ENCODE data around the gene STAT3. TPM values are rescaled to one million over a fixed set of nuclear protein-coding genes. Genes with fewer than 3 reads are reported as not detected.

STAT3 gene
- total RNA-seq, 1 experiment from 2014 or later, result 61.0 TPM

DNA sequence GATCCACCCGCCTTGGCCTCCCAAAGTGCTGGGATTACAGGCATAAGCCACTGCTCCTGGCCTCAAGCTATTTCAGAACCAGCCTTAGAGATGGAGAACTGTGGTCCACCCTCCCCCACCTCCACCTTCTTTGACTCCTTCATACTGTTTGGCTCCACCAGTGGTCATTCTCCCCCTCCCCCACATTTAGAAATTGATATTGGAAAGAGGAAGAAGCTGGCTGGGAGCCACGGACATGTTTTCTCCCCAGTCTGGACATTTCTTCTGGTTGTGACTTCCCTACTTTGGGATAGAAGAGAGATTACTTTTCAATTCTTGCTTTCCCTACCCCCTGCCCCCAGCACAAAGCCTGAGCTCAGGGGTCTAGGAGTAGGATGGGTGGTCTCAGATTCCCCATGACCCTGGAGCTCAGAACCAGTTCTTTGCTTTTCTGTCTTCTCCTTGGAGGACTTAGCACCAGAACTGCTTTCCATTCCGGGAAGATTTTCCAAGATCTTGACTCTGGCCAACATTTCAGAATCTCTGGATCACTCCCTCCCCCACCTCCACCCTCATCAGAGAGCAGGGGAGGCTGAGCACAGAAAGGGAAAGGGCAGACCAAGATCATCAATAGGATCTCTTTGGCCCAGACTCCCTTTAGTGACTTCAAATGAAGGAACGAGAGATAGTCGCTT is 18.5 kb upstream of the STAT3 start:
- Histone ChIP-seq H3K4me2 (ENCODE audit: low read length) (peak overlapping the region; percentile 23; the same call in 1 of the 2 replicates), H3K79me2 (ENCODE audit: insufficient read depth, low read length) (peaks cover 71% of the 10 kb centered on the region), H3K27ac (ENCODE audit: low read depth, low read length) (peak overlapping the region; percentile 3; the same call in 1 of the 2 replicates), H3K4me1 (ENCODE audit: control insufficient read depth in 1 of 2, insufficient read depth in 2 of 2, low read length in 2 of 2) (peaks cover 44 to 69% of the 10 kb centered on the region in 2 experiments), H4K20me1 (ENCODE audit: insufficient read depth) (peaks cover 6% of the 10 kb centered on the region; the same call in 1 of the 2 replicates), H3K36me3 (ENCODE audit: control insufficient read depth in 1 of 2, insufficient read depth in 2 of 2, low read length in 2 of 2) (peaks cover 4 to 19% of the 10 kb centered on the region in 2 experiments; a peak in 2 of 4 replicates), H3K9me2 (ENCODE audit: insufficient read depth) (no peaks in the 10 kb centered on the region), H3K9me3 (ENCODE audit: control insufficient read depth in 1 of 2, insufficient read depth in 1 of 2, low read depth in 1 of 2, low read length in 2 of 2) (no peaks in the 10 kb centered on the region), H3K4me3 (replicated peaks in 1 of 2; ENCODE audit: low read depth in 1 of 2, low read length in 2 of 2) (no peak overlapping the region), H3K9ac (ENCODE audit: low read length) (no peak overlapping the region), H3K27me3 (ENCODE audit: insufficient read depth, low read length) (no peaks in the 10 kb centered on the region), H2AFZ (ENCODE audit: low read depth, low read length, poor library complexity, severe bottlenecking) (no peak overlapping the region)
- ChIA-PET CTCF (interaction anchor here (1.0 to 2.9 kb wide), 16 partner anchors 14 to 225 kb away, joined by 3 to 20 read pairs (median 4); partner anchors contain the start of genes CAVIN1, KCNH4, NAGLU and STAT3), POLR2A (interaction anchor here (1.3 to 7.9 kb wide), 3 partner anchors 15 to 18 kb away, joined by 3 to 88 read pairs (median 7); partner anchors contain the start of genes CAVIN1 and STAT3), RAD21 (ENCODE audit: low non-redundant PET in 1 of 2, low total read pairs in 2 of 2, uncharacterized antibody in 2 of 2, unreplicated experiment in 2 of 2) (interaction anchor here (1.2 to 1.8 kb wide), 2 partner anchors 82 to 121 kb away, joined by 5 to 6 read pairs; no protein-coding TSS in a partner anchor)
- intact Hi-C loops (cut with micrococcal nuclease), result loop anchor here (1.0 to 5.0 kb wide), 2 partner anchors 83 to 111 kb away; no protein-coding TSS in a partner anchor
- TF ChIP-seq, protein P1, sequence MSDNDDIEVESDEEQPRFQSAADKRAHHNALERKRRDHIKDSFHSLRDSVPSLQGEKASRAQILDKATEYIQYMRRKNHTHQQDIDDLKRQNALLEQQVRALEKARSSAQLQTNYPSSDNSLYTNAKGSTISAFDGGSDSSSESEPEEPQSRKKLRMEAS (IDR thresholded peaks at IDR 0.05), result no peak
- DNase-seq (ENCODE audit: low read depth, low spot score), result no peak
- ATAC-seq, result no peak
- BruUV-seq (replicated peaks), result no TSS peak

DNA sequence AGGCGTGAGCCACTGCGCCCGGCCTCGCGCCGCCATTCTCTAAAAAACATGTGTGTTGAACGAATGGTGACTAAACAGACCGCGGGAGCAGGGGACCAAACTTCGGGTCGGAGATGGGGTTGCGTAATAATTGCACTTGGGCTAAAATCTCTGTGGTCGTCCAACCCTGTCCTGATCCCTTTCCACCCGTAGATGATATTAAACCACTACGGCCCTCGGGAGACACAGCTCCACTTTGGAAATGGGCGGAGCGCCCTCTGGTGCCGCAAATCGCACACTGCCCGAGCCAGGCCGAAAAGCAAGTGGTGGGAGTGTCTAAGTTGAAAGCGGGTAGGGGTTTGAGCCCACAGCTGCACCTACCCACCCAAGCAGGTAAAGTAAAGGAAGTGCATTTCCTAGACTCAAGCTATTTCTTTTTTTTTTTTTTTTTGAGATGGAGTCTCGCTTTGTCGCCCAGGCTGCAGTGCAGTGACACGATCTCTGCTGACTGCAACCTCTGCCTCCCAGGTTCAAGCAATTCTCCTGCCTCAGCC is 17.8 kb upstream of the STAT3 start:
- RAD21 ChIA-PET (ENCODE audit: low non-redundant PET in 1 of 2, low total read pairs in 2 of 2, uncharacterized antibody in 2 of 2, unreplicated experiment in 2 of 2), result interaction anchor here (0.7 to 1.8 kb wide), 7 partner anchors 18 to 184 kb away, joined by 3 to 6 read pairs (median 3); partner anchors contain the start of gene STAT3 (in 2 of the 2)
- no peak overlapping the region for H3K4me3 ChIP-seq (replicated peaks in 1 of 2; ENCODE audit: low read depth in 1 of 2, low read length in 2 of 2)
- H3K4me1 ChIP-seq (ENCODE audit: control insufficient read depth in 1 of 2, insufficient read depth in 2 of 2, low read length in 2 of 2), result peaks cover 39 to 68% of the 10 kb centered on the region in 2 experiments
- no peak for TF ChIP-seq EZH2 (IDR thresholded peaks at IDR 0.05)
- TF ChIP-seq RAD21 (IDR thresholded peaks at IDR 0.05; ENCODE audit: low read depth), result peak; percentile 95
- TF ChIP-seq, protein P2, sequence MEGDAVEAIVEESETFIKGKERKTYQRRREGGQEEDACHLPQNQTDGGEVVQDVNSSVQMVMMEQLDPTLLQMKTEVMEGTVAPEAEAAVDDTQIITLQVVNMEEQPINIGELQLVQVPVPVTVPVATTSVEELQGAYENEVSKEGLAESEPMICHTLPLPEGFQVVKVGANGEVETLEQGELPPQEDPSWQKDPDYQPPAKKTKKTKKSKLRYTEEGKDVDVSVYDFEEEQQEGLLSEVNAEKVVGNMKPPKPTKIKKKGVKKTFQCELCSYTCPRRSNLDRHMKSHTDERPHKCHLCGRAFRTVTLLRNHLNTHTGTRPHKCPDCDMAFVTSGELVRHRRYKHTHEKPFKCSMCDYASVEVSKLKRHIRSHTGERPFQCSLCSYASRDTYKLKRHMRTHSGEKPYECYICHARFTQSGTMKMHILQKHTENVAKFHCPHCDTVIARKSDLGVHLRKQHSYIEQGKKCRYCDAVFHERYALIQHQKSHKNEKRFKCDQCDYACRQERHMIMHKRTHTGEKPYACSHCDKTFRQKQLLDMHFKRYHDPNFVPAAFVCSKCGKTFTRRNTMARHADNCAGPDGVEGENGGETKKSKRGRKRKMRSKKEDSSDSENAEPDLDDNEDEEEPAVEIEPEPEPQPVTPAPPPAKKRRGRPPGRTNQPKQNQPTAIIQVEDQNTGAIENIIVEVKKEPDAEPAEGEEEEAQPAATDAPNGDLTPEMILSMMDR (IDR thresholded peaks at IDR 0.05 in 2 of 3, conservative IDR thresholded peaks at IDR 0.05 in 1 of 3; ENCODE audit: borderline replicate concordance in 1 of 3, insufficient read depth in 1 of 3, low read depth in 2 of 3, low read length in 2 of 3), result peak; percentile 85 to 95 (median 91)
- POLR2A ChIA-PET, result interaction anchor here (1.6 to 7.9 kb wide), 2 partner anchors 16 to 17 kb away, joined by 7 to 88 read pairs; partner anchors contain the start of genes CAVIN1 and STAT3
- peak; percentile 66 for ATAC-seq
- H3K9me2 ChIP-seq (ENCODE audit: insufficient read depth), result no peaks in the 10 kb centered on the region
- H2AFZ ChIP-seq (ENCODE audit: low read depth, low read length, poor library complexity, severe bottlenecking), result no peak overlapping the region
- no peak overlapping the region for H3K27ac ChIP-seq (ENCODE audit: low read depth, low read length)
- H3K36me3 ChIP-seq (ENCODE audit: control insufficient read depth in 1 of 2, insufficient read depth in 2 of 2, low read length in 2 of 2), result peaks cover 4 to 17% of the 10 kb centered on the region in 2 experiments; a peak in 2 of 4 replicates
- no TSS peak for BruUV-seq (replicated peaks)
- CTCF ChIA-PET, result interaction anchor here (0.6 to 2.9 kb wide), 18 partner anchors 9 to 285 kb away, joined by 3 to 20 read pairs (median 4); partner anchors contain the start of genes CAVIN1, KAT2A, KCNH4 and NAGLU
- intact Hi-C loops (cut with micrococcal nuclease), result loop anchor here (1.0 to 5.0 kb wide), 2 partner anchors 83 to 111 kb away; no protein-coding TSS in a partner anchor
- peaks cover 6% of the 10 kb centered on the region; the same call in 1 of the 2 replicates for H4K20me1 ChIP-seq (ENCODE audit: insufficient read depth)
- no peaks in the 10 kb centered on the region for H3K27me3 ChIP-seq (ENCODE audit: insufficient read depth, low read length)
- peaks cover 64% of the 10 kb centered on the region for H3K79me2 ChIP-seq (ENCODE audit: insufficient read depth, low read length)
- no peak for DNase-seq (ENCODE audit: low read depth, low spot score)
- no peaks in the 10 kb centered on the region for H3K9me3 ChIP-seq (ENCODE audit: control insufficient read depth in 1 of 2, insufficient read depth in 1 of 2, low read depth in 1 of 2, low read length in 2 of 2)
- H3K9ac ChIP-seq (ENCODE audit: low read length), result no peak overlapping the region
- no peak overlapping the region for H3K4me2 ChIP-seq (ENCODE audit: low read length)
